ENCODE results near the gene KCTD10.
A peak's percentile ranks its signal among the peaks of the same experiment; 100 is the strongest.

KCTD10 gene

GRCh38 chr12:109464642-109465351 lies 12.3 kb downstream of the KCTD10 start:
- DNase-seq (ENCODE audit: low read depth): no peak
- TF ChIP-seq CTCF (IDR thresholded peaks at IDR 0.05; ENCODE audit: insufficient read depth, low read depth, low read length, missing control alignments): no peak
- H3K4me3 ChIP-seq (ENCODE audit: low read length): no peak overlapping the region

GRCh38 chr12:109463756-109464155 lies 13.3 kb downstream of the KCTD10 start:
- no peak for TF ChIP-seq CTCF (IDR thresholded peaks at IDR 0.05; ENCODE audit: insufficient read depth, low read depth, low read length, missing control alignments)
- H3K4me3 ChIP-seq (ENCODE audit: low read length): no peak overlapping the region
- no peak for DNase-seq (ENCODE audit: low read depth)

GRCh38 chr12:109462868-109463692 lies 14.0 kb downstream of the KCTD10 start:
- TF ChIP-seq CTCF (IDR thresholded peaks at IDR 0.05; ENCODE audit: insufficient read depth, low read depth, low read length, missing control alignments): no peak
- peak; percentile 76 for DNase-seq (ENCODE audit: low read depth)
- H3K4me3 ChIP-seq (ENCODE audit: low read length): no peak overlapping the region

- DNase-seq (ENCODE audit: low read depth): peak; percentile 92
- no peak overlapping the region for H3K4me3 ChIP-seq (ENCODE audit: low read length)
- TF ChIP-seq CTCF (IDR thresholded peaks at IDR 0.05; ENCODE audit: insufficient read depth, low read depth, low read length, missing control alignments): no peak
Measured at GRCh38 chr12:109461846-109462756, 15.0 kb downstream of the KCTD10 start.

- no peak overlapping the region for H3K4me3 ChIP-seq (ENCODE audit: low read length)
- DNase-seq (ENCODE audit: low read depth): no peak
- TF ChIP-seq CTCF (IDR thresholded peaks at IDR 0.05; ENCODE audit: insufficient read depth, low read depth, low read length, missing control alignments): no peak
Measured at GRCh38 chr12:109461049-109461845, 15.9 kb downstream of the KCTD10 start.

- no peak for DNase-seq (ENCODE audit: low read depth)
- H3K4me3 ChIP-seq (ENCODE audit: low read length): no peak overlapping the region
- TF ChIP-seq CTCF (IDR thresholded peaks at IDR 0.05; ENCODE audit: insufficient read depth, low read depth, low read length, missing control alignments): no peak
Measured at GRCh38 chr12:109460538-109460937, 16.6 kb downstream of the KCTD10 start.

Measured in epithelial cell of esophagus (primary cell).